GM19238 (cell line): ENCODE measurements around the gene DPEP1.
A peak's percentile ranks its signal among the peaks of the same experiment; 100 is the strongest.

Experiments used
- DNase-seq: peaks from one replicate; pipeline ENCODE4 v3.0.0; 2011; ENCODE audit warnings: low spot score; ENCODE audit not compliant: insufficient read length

The DPEP1 gene

DNA sequence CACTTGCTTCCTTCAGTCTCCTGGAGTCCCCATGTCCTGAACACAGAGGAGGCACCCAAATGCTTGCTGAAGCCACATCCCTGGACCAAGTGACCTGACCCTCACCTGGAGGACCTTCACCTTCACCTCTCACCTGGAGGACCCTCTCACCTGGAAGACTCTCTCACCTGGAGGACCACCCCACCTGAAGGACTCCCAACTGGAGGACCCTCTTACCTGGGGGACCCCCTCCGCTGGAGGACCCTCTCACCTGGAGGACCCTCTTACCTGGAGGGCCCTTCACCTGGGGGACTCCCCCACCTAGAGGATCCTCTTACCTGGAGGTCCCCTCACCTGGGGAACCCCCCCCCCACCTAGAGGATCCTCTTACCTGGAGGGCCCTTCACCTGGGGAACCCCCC, 72.5 kb downstream of the DPEP1 start:
- no peak for DNase-seq

DNA sequence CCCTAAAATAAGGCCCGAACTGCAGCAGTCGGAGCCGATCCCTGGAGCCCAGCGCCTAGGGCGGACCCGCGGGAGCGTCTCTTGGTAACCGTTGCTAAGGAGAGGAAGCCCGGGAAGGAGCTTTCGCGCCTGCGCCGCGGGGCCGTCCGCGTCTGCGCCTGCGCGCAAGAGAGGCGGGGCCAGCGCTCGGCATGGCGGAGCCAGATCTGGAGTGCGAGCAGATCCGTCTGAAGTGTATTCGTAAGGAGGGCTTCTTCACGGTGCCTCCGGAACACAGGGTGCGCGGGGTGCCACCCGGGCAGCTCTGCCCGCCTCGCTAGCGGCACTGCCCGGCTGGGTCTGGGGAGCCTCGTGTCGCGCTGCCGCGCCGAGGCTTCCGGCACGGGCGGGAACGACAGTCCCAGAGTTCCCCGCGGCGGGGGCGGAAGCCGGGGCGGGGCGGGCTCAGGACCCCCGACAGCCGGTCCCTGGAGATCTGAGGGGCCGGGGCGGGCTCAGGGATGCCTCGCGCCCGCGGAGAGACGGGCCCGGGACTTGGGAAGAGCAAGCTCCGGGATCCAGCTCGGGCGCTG, 73.2 kb downstream of the DPEP1 start, which contains the start of gene CDK10:
TSS of gene CDK10 (plus strand) at position 170 of the 572 bp plus-strand sequence. CDS start at position 192, 22 bp downstream.
- peak; percentile 93 for DNase-seq

GRCh38 chr16:89687092-89687940, 73.9 kb downstream of the DPEP1 start:
- DNase-seq = peak; percentile 74
